Testis (tissue), 2 donors: ENCODE measurements around the gene TPO.

ENCODE experiments used
- CTCF ChIP-seq, 3 experiments: fragments of 450-650 bp in 2 of 3; fragments of 200-600 bp in 1 of 3; sonication (generic) in 1 of 3; IDR thresholded peaks; one replicate each; pipeline ENCODE4 v1.5.1; 2016 to 2019; ENCODE audit warnings: antibody characterized with exemption in 3 of 3, mild to moderate bottlenecking in 2 of 3, moderate library complexity in 1 of 3
- POLR2A ChIP-seq: fragments of 450-650 bp; IDR thresholded peaks from one replicate; pipeline ENCODE4 v1.6.1; 2017; ENCODE audit warnings: antibody characterized with exemption, mild to moderate bottlenecking, moderate library complexity

- TF ChIP-seq CTCF (IDR thresholded peaks at IDR 0.05) (no peak), POLR2A (no peak)
Observed at GRCh38 chr2:1498176-1498575, 84.9 kb downstream of the TPO start.
